SK-N-SH treated with all-trans-retinoic acid at 6 μM for 48 hours (cell line): ENCODE measurements around the gene KIAA0825.

Experiments
- ATAC-seq: fragments of 200-7000 bp; cut with Tn5 transposase; 3 replicates; pipeline ENCODE4 v1.9.1; 2020; ENCODE audit warnings: mild to moderate bottlenecking, moderate library complexity
- ARNTL ChIP-seq: fragments of 450-650 bp; formaldehyde crosslinking; IDR thresholded peaks from 2 replicates; pipeline ENCODE4 v1.5.0; 2020; ENCODE audit warnings: low read depth, mild to moderate bottlenecking, moderate library complexity, borderline replicate concordance
- BACH2 ChIP-seq: fragments of 250-450 bp; sonication (Bioruptor Pico); IDR thresholded peaks from 2 replicates; pipeline ENCODE4 v1.9.0; 2021; ENCODE audit warnings: mild to moderate bottlenecking, borderline replicate concordance
- CREB5 ChIP-seq: fragments of 250-450 bp; sonication (Bioruptor Pico); IDR thresholded peaks from 2 replicates; pipeline ENCODE4 v1.5.1; 2020; ENCODE audit warnings: low read depth, mild to moderate bottlenecking, moderate library complexity
- CSDC2 ChIP-seq: fragments of 250-450 bp; sonication (Bioruptor Pico); IDR thresholded peaks from 2 replicates; pipeline ENCODE4 v1.5.0; 2020; ENCODE audit warnings: mild to moderate bottlenecking, moderate library complexity
- CSRNP3 ChIP-seq: fragments of 250-450 bp; sonication (Bioruptor Pico); IDR thresholded peaks from 2 replicates; pipeline ENCODE4 v1.5.1; 2021; ENCODE audit warnings: mild to moderate bottlenecking, moderate library complexity
- ESRRG ChIP-seq: fragments of 250-450 bp; sonication (Bioruptor Pico); IDR thresholded peaks from 2 replicates; pipeline ENCODE4 v1.6.1; 2021; ENCODE audit warnings: mild to moderate bottlenecking
- GLIS3 ChIP-seq: fragments of 250-450 bp; sonication (Bioruptor Pico); IDR thresholded peaks from 2 replicates; pipeline ENCODE4 v1.5.0; 2020; ENCODE audit warnings: mild to moderate bottlenecking, moderate library complexity
- ISL1 ChIP-seq: fragments of 250-450 bp; sonication (Bioruptor Pico); IDR thresholded peaks from 2 replicates; pipeline ENCODE4 v2.1.2; 2022; ENCODE audit warnings: mild to moderate bottlenecking, moderate library complexity
- OSR1 ChIP-seq: fragments of 250-450 bp; sonication (Bioruptor Pico); IDR thresholded peaks from 2 replicates; pipeline ENCODE4 v1.8.0; 2022; ENCODE audit warnings: moderate library complexity, mild to moderate bottlenecking, inconsistent platforms
- PATZ1 ChIP-seq: fragments of 250-450 bp; sonication (Bioruptor Pico); IDR thresholded peaks from 2 replicates; pipeline ENCODE4 v1.8.0; 2020; ENCODE audit warnings: mild to moderate bottlenecking, moderate library complexity, borderline replicate concordance
- PPARA ChIP-seq: fragments of 250-450 bp; sonication (Bioruptor Pico); IDR thresholded peaks from 2 replicates; pipeline ENCODE4 v1.5.0; 2020; ENCODE audit warnings: mild to moderate bottlenecking, borderline replicate concordance
- RARB ChIP-seq: fragments of 250-450 bp; sonication (Bioruptor Pico); IDR thresholded peaks from 2 replicates; pipeline ENCODE4 v1.8.0; 2021; ENCODE audit warnings: mild to moderate bottlenecking, moderate library complexity
- SNAI2 ChIP-seq: fragments of 250-450 bp; sonication (Bioruptor Pico); IDR thresholded peaks from 2 replicates; pipeline ENCODE4 v1.5.0; 2020; ENCODE audit warnings: mild to moderate bottlenecking, moderate library complexity
- TCF4 ChIP-seq: fragments of 250-450 bp; sonication (Bioruptor Pico); IDR thresholded peaks from 2 replicates; pipeline ENCODE4 v1.8.0; 2021; ENCODE audit warnings: mild to moderate bottlenecking, moderate library complexity, borderline replicate concordance
- TOX ChIP-seq: fragments of 250-450 bp; sonication (Bioruptor Pico); IDR thresholded peaks from 2 replicates; pipeline ENCODE4 v1.8.0; 2021; ENCODE audit warnings: mild to moderate bottlenecking, moderate library complexity, borderline replicate concordance
- TSHZ2 ChIP-seq: fragments of 250-450 bp; sonication (Bioruptor Pico); IDR thresholded peaks from 2 replicates; pipeline ENCODE4 v1.5.0; 2020; ENCODE audit warnings: mild to moderate bottlenecking, moderate library complexity
- ZC3H10 ChIP-seq: fragments of 250-450 bp; sonication (Bioruptor Pico); IDR thresholded peaks from 2 replicates; pipeline ENCODE4 v1.5.1; 2021; ENCODE audit warnings: mild to moderate bottlenecking, moderate library complexity
- ZFP3 ChIP-seq: fragments of 250-450 bp; sonication (Bioruptor Pico); IDR thresholded peaks from 2 replicates; pipeline ENCODE4 v1.5.0; 2020; ENCODE audit warnings: mild to moderate bottlenecking, moderate library complexity
- ZFP30 ChIP-seq: fragments of 450-650 bp; formaldehyde crosslinking; IDR thresholded peaks from 2 replicates; pipeline ENCODE4 v1.5.0; 2022; ENCODE audit warnings: mild to moderate bottlenecking, moderate library complexity
- ZNF565 ChIP-seq: fragments of 450-650 bp; formaldehyde crosslinking; conservative IDR thresholded peaks from 2 replicates; pipeline ENCODE4 v1.5.0; 2020; ENCODE audit warnings: low read depth, mild to moderate bottlenecking, moderate library complexity
- ZNF70 ChIP-seq: fragments of 450-650 bp; formaldehyde crosslinking; IDR thresholded peaks from 2 replicates; pipeline ENCODE4 v1.5.0; 2020; ENCODE audit warnings: mild to moderate bottlenecking, moderate library complexity
- ZNF8 ChIP-seq: fragments of 450-650 bp; formaldehyde crosslinking; IDR thresholded peaks from 2 replicates; pipeline ENCODE4 v1.5.0; 2020; ENCODE audit warnings: mild to moderate bottlenecking, moderate library complexity

The KIAA0825 gene

GRCh38 chr5:94403483-94403882, 214.9 kb downstream of the KIAA0825 start:
- no peak for TF ChIP-seq CSDC2 (CRISPR knock-in tag)
- TF ChIP-seq GLIS3 (CRISPR knock-in tag): no peak
- ATAC-seq: no peak

- no peak for TF ChIP-seq ZNF8 (CRISPR knock-in tag)
- TF ChIP-seq PPARA: no peak
- TF ChIP-seq ZNF565 (CRISPR knock-in tag): no peak
- TF ChIP-seq SNAI2: no peak
- no peak for TF ChIP-seq PATZ1
- TF ChIP-seq ZFP30 (CRISPR knock-in tag): no peak
- TF ChIP-seq CREB5: no peak
- TF ChIP-seq OSR1 (CRISPR knock-in tag): no peak
- no peak for TF ChIP-seq ZNF70 (CRISPR knock-in tag)
- no peak for TF ChIP-seq CSRNP3
- no peak for TF ChIP-seq TCF4 (CRISPR knock-in tag)
- no peak for TF ChIP-seq ZC3H10 (CRISPR knock-in tag)
- TF ChIP-seq GLIS3 (CRISPR knock-in tag): no peak
- TF ChIP-seq ZFP3 (CRISPR knock-in tag): no peak
- no peak for TF ChIP-seq ISL1 (CRISPR knock-in tag)
- no peak for TF ChIP-seq RARB
- ATAC-seq: no peak
Measured at GRCh38 chr5:94402096-94402495, 216.3 kb downstream of the KIAA0825 start.

- no peak for ATAC-seq
- TF ChIP-seq ZC3H10 (CRISPR knock-in tag): no peak
- TF ChIP-seq ZNF70 (CRISPR knock-in tag): no peak
- no peak for TF ChIP-seq ZNF565 (CRISPR knock-in tag)
- no peak for TF ChIP-seq SNAI2
- no peak for TF ChIP-seq PPARA
- TF ChIP-seq ZNF8 (CRISPR knock-in tag): no peak
- TF ChIP-seq, all 23 proteins: peak for 0
Measured at GRCh38 chr5:94397508-94397907, 220.9 kb downstream of the KIAA0825 start.

- no peak for ATAC-seq
- TF ChIP-seq ISL1 (CRISPR knock-in tag) (no peak), ZFP3 (CRISPR knock-in tag) (no peak), ZC3H10 (CRISPR knock-in tag) (no peak), ESRRG (CRISPR knock-in tag) (no peak), OSR1 (CRISPR knock-in tag) (no peak), CREB5 (no peak), SNAI2 (no peak), CSRNP3 (no peak), ZNF8 (CRISPR knock-in tag) (no peak), TCF4 (CRISPR knock-in tag) (no peak), TSHZ2 (CRISPR knock-in tag) (no peak), ARNTL (CRISPR knock-in tag) (no peak), BACH2 (no peak), GLIS3 (CRISPR knock-in tag) (no peak), ZFP30 (CRISPR knock-in tag) (no peak), ZNF565 (CRISPR knock-in tag) (no peak), TOX (CRISPR knock-in tag) (no peak), RARB (no peak), CSDC2 (CRISPR knock-in tag) (no peak), PPARA (no peak)
Measured at GRCh38 chr5:94396687-94397086, 221.7 kb downstream of the KIAA0825 start.
